ENCODE results near the gene KANSL1L.

Gene KANSL1L

DNA sequence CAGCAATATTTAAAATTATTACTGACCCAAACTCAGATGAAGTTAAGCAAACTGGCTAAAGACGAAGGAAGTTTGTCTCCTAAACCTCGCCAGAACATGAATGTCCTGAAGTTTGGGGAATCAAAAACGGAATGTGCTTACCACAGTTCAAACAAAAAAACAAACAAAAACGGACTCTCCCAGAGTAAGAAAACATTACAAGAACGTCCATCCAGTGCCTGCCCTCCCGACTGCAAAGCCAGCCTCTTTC, 1.1 kb downstream of the KANSL1L start:
- Histone ChIP-seq H3K4me2 (ENCODE audit: low read length) (peak overlapping the region; percentile 95), H3F3A (ENCODE audit: insufficient read depth, low read length) (no peaks in the 10 kb centered on the region), H3K4me1 (ENCODE audit: insufficient read depth, low read length, severe bottlenecking) (peaks cover 45% of the 10 kb centered on the region), H3K27me3 (ENCODE audit: insufficient read depth, low read length) (no peaks in the 10 kb centered on the region), H3K9me2 (ENCODE audit: low read depth, low read length) (no peaks in the 10 kb centered on the region), H3K27ac (ENCODE audit: low read depth, low read length, poor library complexity, severe bottlenecking) (peak overlapping the region; percentile 74), H2AFZ (ENCODE audit: low read length) (no peak overlapping the region), H3K79me2 (ENCODE audit: insufficient read depth, low read length) (peaks cover 57% of the 10 kb centered on the region), H3K36me3 (ENCODE audit: insufficient read depth, low read length) (no peaks in the 10 kb centered on the region), H3K9me3 (ENCODE audit: low read length) (no peaks in the 10 kb centered on the region), H4K20me1 (ENCODE audit: insufficient read depth, low read length) (no peaks in the 10 kb centered on the region), H3K4me3 (ENCODE audit: low read depth, low read length, poor library complexity, severe bottlenecking) (peak overlapping the region; percentile 85), H3K9ac (ENCODE audit: low read length) (peak overlapping the region; percentile 98)
- TF ChIP-seq EZH2 (IDR thresholded peaks at IDR 0.05; ENCODE audit: borderline replicate concordance, low read length), result no peak
- no peak for TF ChIP-seq CTCF (IDR thresholded peaks at IDR 0.05; ENCODE audit: low read length)

DNA sequence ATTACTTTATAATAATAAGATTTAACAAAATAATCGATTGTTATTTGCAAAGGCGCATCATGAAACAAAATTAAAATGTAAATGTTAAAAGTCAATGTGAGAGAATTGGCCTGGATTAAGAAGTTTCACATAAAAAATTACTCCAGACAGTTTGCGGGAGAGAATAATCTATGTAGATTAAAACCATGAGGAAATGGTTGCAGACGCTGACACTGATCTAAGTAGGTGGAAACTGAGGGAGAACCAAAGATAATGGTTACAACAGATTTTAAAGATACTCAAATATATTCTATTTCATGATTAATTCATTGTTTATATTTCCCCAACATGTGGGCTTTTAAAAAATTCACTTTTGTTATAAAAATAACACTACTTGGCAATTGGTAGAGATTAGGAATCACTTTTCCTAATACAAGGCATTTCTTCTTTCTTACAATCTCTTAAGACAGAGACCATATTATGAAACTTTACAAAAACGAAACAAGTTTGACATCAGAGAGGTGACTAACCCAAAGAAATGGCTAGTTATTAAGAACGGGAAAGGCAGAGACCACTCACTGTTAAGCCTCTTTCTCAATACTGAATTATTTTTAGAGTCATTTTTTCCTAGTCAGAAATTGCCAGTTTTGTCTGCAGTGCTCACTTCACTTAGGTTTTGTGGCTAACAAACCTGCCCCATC, 1.6 kb downstream of the KANSL1L start:
- peak overlapping the region; percentile 95 for H3K4me2 ChIP-seq (ENCODE audit: low read length)

GRCh38 chr2:210167227-210167626, 4.0 kb downstream of the KANSL1L start:
- no peak for TF ChIP-seq CTCF (IDR thresholded peaks at IDR 0.05; ENCODE audit: low read length)
- TF ChIP-seq EZH2 (IDR thresholded peaks at IDR 0.05; ENCODE audit: borderline replicate concordance, low read length), result no peak
- H3K9me3 ChIP-seq (ENCODE audit: low read length), result no peaks in the 10 kb centered on the region
- H2AFZ ChIP-seq (ENCODE audit: low read length), result no peak overlapping the region
- no peaks in the 10 kb centered on the region for H3K36me3 ChIP-seq (ENCODE audit: insufficient read depth, low read length)
- H3K27me3 ChIP-seq (ENCODE audit: insufficient read depth, low read length), result no peaks in the 10 kb centered on the region
- H4K20me1 ChIP-seq (ENCODE audit: insufficient read depth, low read length), result no peaks in the 10 kb centered on the region
- no peaks in the 10 kb centered on the region for H3K9me2 ChIP-seq (ENCODE audit: low read depth, low read length)
- H3K4me3 ChIP-seq (ENCODE audit: low read depth, low read length, poor library complexity, severe bottlenecking), result no peak overlapping the region
- peaks cover 78% of the 10 kb centered on the region for H3K79me2 ChIP-seq (ENCODE audit: insufficient read depth, low read length)
- H3K27ac ChIP-seq (ENCODE audit: low read depth, low read length, poor library complexity, severe bottlenecking), result no peak overlapping the region
- no peaks in the 10 kb centered on the region for H3F3A ChIP-seq (ENCODE audit: insufficient read depth, low read length)
- H3K4me1 ChIP-seq (ENCODE audit: insufficient read depth, low read length, severe bottlenecking), result peaks cover 44% of the 10 kb centered on the region
- no peak overlapping the region; the same call in 1 of the 2 replicates for H3K4me2 ChIP-seq (ENCODE audit: low read length)
- no peak overlapping the region for H3K9ac ChIP-seq (ENCODE audit: low read length)

More for the DNA sequence above, 1.6 kb downstream of the KANSL1L start:
- Histone ChIP-seq H3K4me3 (ENCODE audit: low read depth, low read length, poor library complexity, severe bottlenecking) (peak overlapping the region; percentile 85), H2AFZ (ENCODE audit: low read length) (no peak overlapping the region), H3K9me3 (ENCODE audit: low read length) (no peaks in the 10 kb centered on the region), H3K9ac (ENCODE audit: low read length) (peak overlapping the region; percentile 98), H4K20me1 (ENCODE audit: insufficient read depth, low read length) (no peaks in the 10 kb centered on the region), H3K79me2 (ENCODE audit: insufficient read depth, low read length) (peaks cover 60% of the 10 kb centered on the region), H3K27ac (ENCODE audit: low read depth, low read length, poor library complexity, severe bottlenecking) (peak overlapping the region; percentile 74), H3F3A (ENCODE audit: insufficient read depth, low read length) (no peaks in the 10 kb centered on the region), H3K36me3 (ENCODE audit: insufficient read depth, low read length) (no peaks in the 10 kb centered on the region), H3K27me3 (ENCODE audit: insufficient read depth, low read length) (no peaks in the 10 kb centered on the region), H3K9me2 (ENCODE audit: low read depth, low read length) (no peaks in the 10 kb centered on the region), H3K4me1 (ENCODE audit: insufficient read depth, low read length, severe bottlenecking) (peaks cover 45% of the 10 kb centered on the region)
- TF ChIP-seq CTCF (IDR thresholded peaks at IDR 0.05; ENCODE audit: low read length), result no peak
- no peak for TF ChIP-seq EZH2 (IDR thresholded peaks at IDR 0.05; ENCODE audit: borderline replicate concordance, low read length)

Measured in OCI-LY1 (cell line).